ENCODE measurements around the gene ATP1A1.

- TF ChIP-seq CTCF (IDR thresholded peaks at IDR 0.05) (no peak), EP300 (IDR thresholded peaks at IDR 0.05) (no peak), POLR2A (IDR thresholded peaks at IDR 0.05) (no peak)
These were observed 13.8 kb upstream of the ATP1A1 start for GRCh38 chr1:116359060-116359830.

All from ovary (tissue), 3 donors.